WTC11 (cell line): Measurements from ENCODE around the gene NOTUM.

Experiments
- CBFB ChIP-seq: sonication (generic); formaldehyde crosslinking; IDR thresholded peaks from 2 replicates; pipeline ENCODE4 v1.8.1; 2022; ENCODE audit warnings: mild to moderate bottlenecking, low read depth, missing genetic modification reagents
- EMX1 ChIP-seq: fragments of 250-450 bp; sonication (Bioruptor Pico); IDR thresholded peaks from 2 replicates; pipeline ENCODE4 v1.8.0; 2021; ENCODE audit warnings: mild to moderate bottlenecking
- ETV6 ChIP-seq: sonication (generic); formaldehyde crosslinking; IDR thresholded peaks from 2 replicates; pipeline ENCODE4 v1.8.1; 2022; ENCODE audit warnings: mild to moderate bottlenecking, missing genetic modification reagents
- NR2C2 ChIP-seq: sonication (generic); formaldehyde crosslinking; IDR thresholded peaks from 2 replicates; pipeline ENCODE4 v1.8.0; 2022; ENCODE audit warnings: mild to moderate bottlenecking, missing genetic modification reagents
- SP1 ChIP-seq: sonication (generic); formaldehyde crosslinking; conservative IDR thresholded peaks from 2 replicates; pipeline ENCODE4 v1.8.1; 2022; ENCODE audit warnings: missing genetic modification reagents
- TF ChIP-seq, protein P1 (sequence below): sonication (generic); formaldehyde crosslinking; IDR thresholded peaks from 2 replicates; pipeline ENCODE4 v1.8.1; 2023; ENCODE audit warnings: mild to moderate bottlenecking, missing genetic modification reagents
- TF ChIP-seq, protein P2 (sequence below): fragments of 200-600 bp; IDR thresholded peaks from 2 replicates; pipeline ENCODE4 v1.8.0; 2022; ENCODE audit warnings: antibody characterized with exemption
- TF ChIP-seq, protein P3 (sequence below): sonication (generic); formaldehyde crosslinking; IDR thresholded peaks from 2 replicates; pipeline ENCODE4 v1.8.1; 2023; ENCODE audit warnings: mild to moderate bottlenecking, moderate library complexity, missing genetic modification reagents

DNA sequence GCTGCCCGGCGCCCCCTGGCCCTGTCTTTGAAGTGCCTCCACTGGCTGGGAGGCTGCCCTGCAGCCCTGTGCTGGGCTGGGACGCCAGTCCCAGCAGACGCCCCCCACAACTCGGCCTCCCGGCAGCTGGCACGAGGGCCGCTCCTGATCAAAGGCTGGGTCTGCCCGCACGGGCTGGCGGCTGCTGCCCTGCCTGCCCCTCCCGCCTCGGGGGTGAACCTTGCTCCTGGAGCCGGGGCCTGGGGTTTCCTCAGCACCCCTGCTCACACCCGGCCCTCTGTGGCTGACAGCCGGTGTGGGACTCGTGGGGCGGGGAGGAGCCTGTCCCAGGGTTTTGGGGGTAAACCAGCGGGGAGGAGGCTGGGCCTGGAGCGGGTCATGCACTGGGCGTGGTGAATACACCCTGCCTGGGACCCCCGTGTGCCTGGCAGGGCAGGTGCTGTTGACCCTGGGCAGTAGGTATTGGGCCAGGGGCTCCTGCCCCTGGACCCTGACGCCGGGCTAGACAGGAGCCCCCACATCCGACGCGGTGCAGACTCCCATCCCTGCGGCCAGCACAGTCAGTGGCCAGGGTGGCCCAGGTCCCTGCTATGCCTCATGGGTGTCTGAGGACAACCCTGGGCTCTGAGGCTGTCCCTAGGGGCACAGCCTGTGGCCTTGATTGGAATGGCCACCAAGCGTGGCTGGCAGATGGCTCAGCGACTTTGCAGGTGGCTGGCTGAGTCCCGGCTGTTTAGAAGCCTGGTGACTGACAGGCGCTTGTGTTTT is 40.0 kb upstream of the NOTUM start:
- TF ChIP-seq, protein P1, sequence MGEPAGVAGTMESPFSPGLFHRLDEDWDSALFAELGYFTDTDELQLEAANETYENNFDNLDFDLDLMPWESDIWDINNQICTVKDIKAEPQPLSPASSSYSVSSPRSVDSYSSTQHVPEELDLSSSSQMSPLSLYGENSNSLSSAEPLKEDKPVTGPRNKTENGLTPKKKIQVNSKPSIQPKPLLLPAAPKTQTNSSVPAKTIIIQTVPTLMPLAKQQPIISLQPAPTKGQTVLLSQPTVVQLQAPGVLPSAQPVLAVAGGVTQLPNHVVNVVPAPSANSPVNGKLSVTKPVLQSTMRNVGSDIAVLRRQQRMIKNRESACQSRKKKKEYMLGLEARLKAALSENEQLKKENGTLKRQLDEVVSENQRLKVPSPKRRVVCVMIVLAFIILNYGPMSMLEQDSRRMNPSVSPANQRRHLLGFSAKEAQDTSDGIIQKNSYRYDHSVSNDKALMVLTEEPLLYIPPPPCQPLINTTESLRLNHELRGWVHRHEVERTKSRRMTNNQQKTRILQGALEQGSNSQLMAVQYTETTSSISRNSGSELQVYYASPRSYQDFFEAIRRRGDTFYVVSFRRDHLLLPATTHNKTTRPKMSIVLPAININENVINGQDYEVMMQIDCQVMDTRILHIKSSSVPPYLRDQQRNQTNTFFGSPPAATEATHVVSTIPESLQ (CRISPR knock-in tag), result no peak
- TF ChIP-seq, protein P2, sequence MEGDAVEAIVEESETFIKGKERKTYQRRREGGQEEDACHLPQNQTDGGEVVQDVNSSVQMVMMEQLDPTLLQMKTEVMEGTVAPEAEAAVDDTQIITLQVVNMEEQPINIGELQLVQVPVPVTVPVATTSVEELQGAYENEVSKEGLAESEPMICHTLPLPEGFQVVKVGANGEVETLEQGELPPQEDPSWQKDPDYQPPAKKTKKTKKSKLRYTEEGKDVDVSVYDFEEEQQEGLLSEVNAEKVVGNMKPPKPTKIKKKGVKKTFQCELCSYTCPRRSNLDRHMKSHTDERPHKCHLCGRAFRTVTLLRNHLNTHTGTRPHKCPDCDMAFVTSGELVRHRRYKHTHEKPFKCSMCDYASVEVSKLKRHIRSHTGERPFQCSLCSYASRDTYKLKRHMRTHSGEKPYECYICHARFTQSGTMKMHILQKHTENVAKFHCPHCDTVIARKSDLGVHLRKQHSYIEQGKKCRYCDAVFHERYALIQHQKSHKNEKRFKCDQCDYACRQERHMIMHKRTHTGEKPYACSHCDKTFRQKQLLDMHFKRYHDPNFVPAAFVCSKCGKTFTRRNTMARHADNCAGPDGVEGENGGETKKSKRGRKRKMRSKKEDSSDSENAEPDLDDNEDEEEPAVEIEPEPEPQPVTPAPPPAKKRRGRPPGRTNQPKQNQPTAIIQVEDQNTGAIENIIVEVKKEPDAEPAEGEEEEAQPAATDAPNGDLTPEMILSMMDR, result no peak
- TF ChIP-seq EMX1 (no peak), CBFB (CRISPR knock-in tag) (no peak), NR2C2 (CRISPR knock-in tag) (no peak), ETV6 (CRISPR knock-in tag) (no peak), SP1 (CRISPR knock-in tag) (no peak)
- TF ChIP-seq, protein P3, sequence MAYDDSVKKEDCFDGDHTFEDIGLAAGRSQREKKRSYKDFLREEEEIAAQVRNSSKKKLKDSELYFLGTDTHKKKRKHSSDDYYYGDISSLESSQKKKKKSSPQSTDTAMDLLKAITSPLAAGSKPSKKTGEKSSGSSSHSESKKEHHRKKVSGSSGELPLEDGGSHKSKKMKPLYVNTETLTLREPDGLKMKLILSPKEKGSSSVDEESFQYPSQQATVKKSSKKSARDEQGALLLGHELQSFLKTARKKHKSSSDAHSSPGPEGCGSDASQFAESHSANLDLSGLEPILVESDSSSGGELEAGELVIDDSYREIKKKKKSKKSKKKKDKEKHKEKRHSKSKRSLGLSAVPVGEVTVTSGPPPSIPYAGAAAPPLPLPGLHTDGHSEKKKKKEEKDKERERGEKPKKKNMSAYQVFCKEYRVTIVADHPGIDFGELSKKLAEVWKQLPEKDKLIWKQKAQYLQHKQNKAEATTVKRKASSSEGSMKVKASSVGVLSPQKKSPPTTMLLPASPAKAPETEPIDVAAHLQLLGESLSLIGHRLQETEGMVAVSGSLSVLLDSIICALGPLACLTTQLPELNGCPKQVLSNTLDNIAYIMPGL (CRISPR knock-in tag), result no peak
